DMS79 (cell line): ENCODE results near the gene AP2A2.

ENCODE experiments used
- DNase-seq: peaks from one replicate; lab custom pipeline; 2025; lab: John Stamatoyannopoulos, UW

AP2A2 gene

DNA sequence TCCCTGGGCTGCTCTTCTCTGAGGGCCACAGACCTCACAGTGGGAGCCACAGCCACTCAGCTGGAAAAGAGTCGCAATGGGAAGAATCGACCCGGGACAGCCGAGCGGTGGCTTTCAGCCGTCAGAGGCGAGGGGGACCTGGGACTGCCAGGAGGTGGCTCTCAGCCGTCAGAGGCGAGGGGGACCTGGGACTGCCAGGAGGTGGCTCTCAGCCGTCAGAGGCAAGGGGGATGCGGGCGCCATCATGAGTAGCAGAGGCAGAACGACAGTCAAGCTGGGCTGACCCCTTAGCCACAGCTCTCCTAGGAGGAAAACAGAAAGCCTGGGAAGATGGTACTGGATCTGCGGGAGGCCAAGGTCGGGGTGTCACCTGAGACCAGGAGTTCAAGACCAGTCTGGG, 134.1 kb downstream of the AP2A2 start:
- no peak for DNase-seq

DNA sequence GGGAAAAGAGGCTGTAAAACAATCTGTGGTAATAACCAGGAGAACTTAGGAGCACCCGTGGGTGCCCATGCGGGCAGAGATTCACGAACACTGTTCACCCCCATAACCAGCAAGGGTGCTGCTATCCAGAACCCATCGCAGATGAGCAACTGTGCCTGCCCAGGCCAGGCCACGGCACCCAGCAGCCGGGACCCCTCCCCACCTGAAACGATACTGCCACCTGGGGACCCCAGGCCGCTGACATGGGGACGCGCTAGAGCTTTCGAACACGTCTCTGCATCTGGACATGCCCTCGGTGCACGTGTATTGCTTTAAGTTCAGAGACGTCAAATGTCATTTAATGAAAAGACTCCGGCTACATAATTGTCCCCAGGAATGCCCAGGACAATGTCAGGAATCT, 134.7 kb downstream of the AP2A2 start:
- no peak for DNase-seq

GRCh38 chr11:1060852-1061616, 135.4 kb downstream of the AP2A2 start:
- DNase-seq, result no peak
